Measurements from ENCODE around the gene AKT2.

The AKT2 gene

GRCh38 chr19:40249781-40250180 is 35.4 kb downstream of the AKT2 start:
- DNase-seq: no peak

GRCh38 chr19:40249201-40249600 is 35.9 kb downstream of the AKT2 start:
- DNase-seq: no peak

- no peak for DNase-seq
Measured at GRCh38 chr19:40247735-40248262, 37.3 kb downstream of the AKT2 start.

GRCh38 chr19:40247178-40247577 is 38.0 kb downstream of the AKT2 start:
- no peak for DNase-seq

- no peak for DNase-seq
Measured at GRCh38 chr19:40246292-40247073, 38.7 kb downstream of the AKT2 start.

GRCh38 chr19:40245506-40246128 is 39.5 kb downstream of the AKT2 start:
- DNase-seq: no peak

- no peak for DNase-seq
Measured at GRCh38 chr19:40244579-40245317, 40.4 kb downstream of the AKT2 start.

GRCh38 chr19:40243181-40243580 is 42.0 kb downstream of the AKT2 start:
- DNase-seq: no peak

- DNase-seq: no peak
Measured at GRCh38 chr19:40242480-40242879, 42.7 kb downstream of the AKT2 start.

GRCh38 chr19:40241809-40242384 is 43.2 kb downstream of the AKT2 start:
- DNase-seq: no peak

GRCh38 chr19:40241125-40241808 is 43.9 kb downstream of the AKT2 start:
- no peak for DNase-seq

GRCh38 chr19:40240332-40240731 is 44.8 kb downstream of the AKT2 start:
- DNase-seq: no peak

- DNase-seq: no peak
Measured at GRCh38 chr19:40239415-40240226, 45.5 kb downstream of the AKT2 start.

GRCh38 chr19:40238775-40239174 is 46.4 kb downstream of the AKT2 start:
- no peak for DNase-seq

- no peak for DNase-seq
Measured at GRCh38 chr19:40237791-40238190, 47.4 kb downstream of the AKT2 start.

GRCh38 chr19:40236366-40236765 is 48.8 kb downstream of the AKT2 start:
- DNase-seq: no peak

GRCh38 chr19:40236026-40236355 is 49.2 kb downstream of the AKT2 start:
- no peak for DNase-seq

- no peak for DNase-seq
Measured at GRCh38 chr19:40235238-40236025, 49.7 kb downstream of the AKT2 start.

GRCh38 chr19:40234429-40235237 is 50.5 kb downstream of the AKT2 start:
- DNase-seq: no peak

- DNase-seq: no peak
Measured at GRCh38 chr19:40233811-40234389, 51.2 kb downstream of the AKT2 start.

Measured in DMS153 (cell line).